WTC11 (cell line): ENCODE results near the gene COLGALT1.

ENCODE experiments used
- ATF1 ChIP-seq: sonication (generic); formaldehyde crosslinking; IDR thresholded peaks from 2 replicates; pipeline ENCODE4 v1.8.1; 2023; ENCODE audit warnings: mild to moderate bottlenecking, moderate library complexity, missing genetic modification reagents
- CREB1 ChIP-seq: sonication (generic); formaldehyde crosslinking; IDR thresholded peaks from 2 replicates; pipeline ENCODE4 v1.8.0; 2023; ENCODE audit warnings: mild to moderate bottlenecking, missing genetic modification reagents
- CREM ChIP-seq: sonication (generic); formaldehyde crosslinking; IDR thresholded peaks from 2 replicates; pipeline ENCODE4 v1.8.1; 2022; ENCODE audit warnings: mild to moderate bottlenecking, missing genetic modification reagents, moderate library complexity
- CTCF ChIP-seq: fragments of 200-600 bp; IDR thresholded peaks from 2 replicates; pipeline ENCODE4 v1.8.0; 2022; ENCODE audit warnings: antibody characterized with exemption
- E2F5 ChIP-seq: sonication (generic); formaldehyde crosslinking; IDR thresholded peaks from 2 replicates; pipeline ENCODE4 v1.8.1; 2022; ENCODE audit warnings: mild to moderate bottlenecking, moderate library complexity, missing genetic modification reagents
- FOXJ3 ChIP-seq: sonication (generic); formaldehyde crosslinking; IDR thresholded peaks from 2 replicates; pipeline ENCODE4 v1.9.0; 2021; ENCODE audit warnings: missing genetic modification reagents, mild to moderate bottlenecking, borderline replicate concordance
- NFATC4 ChIP-seq: fragments of 250-450 bp; sonication (Bioruptor Pico); IDR thresholded peaks from 2 replicates; pipeline ENCODE4 v1.9.0; 2021; ENCODE audit warnings: mild to moderate bottlenecking
- NR2C2 ChIP-seq: sonication (generic); formaldehyde crosslinking; IDR thresholded peaks from 2 replicates; pipeline ENCODE4 v1.8.0; 2022; ENCODE audit warnings: mild to moderate bottlenecking, missing genetic modification reagents
- SMAD4 ChIP-seq: sonication (generic); formaldehyde crosslinking; IDR thresholded peaks from 2 replicates; pipeline ENCODE4 v1.8.0; 2022; ENCODE audit warnings: mild to moderate bottlenecking, missing genetic modification reagents
- ZNF219 ChIP-seq: sonication (generic); formaldehyde crosslinking; IDR thresholded peaks from 2 replicates; pipeline ENCODE4 v1.8.0; 2023; ENCODE audit warnings: missing genetic modification reagents, mild to moderate bottlenecking, borderline replicate concordance
- ZNF396 ChIP-seq: fragments of 250-450 bp; sonication (Bioruptor Pico); IDR thresholded peaks from 2 replicates; pipeline ENCODE4 v1.8.0; 2021; ENCODE audit warnings: mild to moderate bottlenecking, moderate library complexity, borderline replicate concordance
- ZNF423 ChIP-seq: fragments of 250-450 bp; sonication (Bioruptor Pico); IDR thresholded peaks from 2 replicates; pipeline ENCODE4 v2.1.2; 2022; ENCODE audit warnings: mild to moderate bottlenecking, moderate library complexity

GRCh38 chr19:17543986-17544385 lies 11.5 kb upstream of the COLGALT1 start:
- no peak for TF ChIP-seq CTCF
- no peak for TF ChIP-seq ATF1 (CRISPR knock-in tag)
- TF ChIP-seq CREM (CRISPR knock-in tag), result no peak
- no peak for TF ChIP-seq ZNF396 (CRISPR knock-in tag)
- no peak for TF ChIP-seq ZNF219 (CRISPR knock-in tag)
- TF ChIP-seq SMAD4 (CRISPR knock-in tag), result no peak
- TF ChIP-seq CREB1 (CRISPR knock-in tag), result no peak
- TF ChIP-seq NR2C2 (CRISPR knock-in tag), result no peak
- TF ChIP-seq ZNF423 (CRISPR knock-in tag), result no peak
- TF ChIP-seq FOXJ3 (CRISPR knock-in tag), result no peak
- no peak for TF ChIP-seq E2F5 (CRISPR knock-in tag)
- no peak for TF ChIP-seq NFATC4 (CRISPR knock-in tag)
